Neural progenitor cell (in vitro differentiated cells): ENCODE data around the gene NAPB.

Source experiments
- EZH2 ChIP-seq: fragments of 200-600 bp; sonication (generic); IDR thresholded peaks from 2 replicates; pipeline ENCODE4 v1.6.1; 2017; ENCODE audit warnings: antibody characterized with exemption, mild to moderate bottlenecking, moderate library complexity
- EZH2phosphoT487 ChIP-seq: fragments of 200-600 bp; sonication (generic); IDR thresholded peaks from 2 replicates; pipeline ENCODE4 v1.6.1; 2017; ENCODE audit warnings: antibody characterized with exemption
- TF ChIP-seq, protein P1 (sequence below): fragments of 200-600 bp; sonication (generic); IDR thresholded peaks from 2 replicates; pipeline ENCODE4 v1.5.1; 2017; ENCODE audit warnings: antibody characterized with exemption, mild to moderate bottlenecking

DNA sequence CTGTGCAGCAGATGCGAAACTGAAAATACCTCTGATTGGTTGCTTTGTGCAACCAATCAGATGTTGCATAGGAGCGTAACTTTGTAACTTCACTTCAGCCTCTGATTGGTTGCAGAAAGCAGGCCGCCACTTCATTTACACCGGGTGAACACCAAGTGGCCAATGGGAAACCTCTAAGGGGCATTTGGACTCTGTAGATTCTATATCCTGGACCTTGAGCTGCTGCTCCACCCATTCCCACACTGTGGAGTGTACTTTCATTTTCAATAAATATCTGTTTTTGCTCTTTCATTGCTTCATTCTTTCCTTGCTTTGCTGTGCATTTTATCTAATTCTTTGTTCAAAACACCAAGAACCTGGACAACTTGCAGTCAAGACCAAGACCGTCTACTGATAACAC is 84.8 kb downstream of the NAPB start:
- TF ChIP-seq, protein P1, sequence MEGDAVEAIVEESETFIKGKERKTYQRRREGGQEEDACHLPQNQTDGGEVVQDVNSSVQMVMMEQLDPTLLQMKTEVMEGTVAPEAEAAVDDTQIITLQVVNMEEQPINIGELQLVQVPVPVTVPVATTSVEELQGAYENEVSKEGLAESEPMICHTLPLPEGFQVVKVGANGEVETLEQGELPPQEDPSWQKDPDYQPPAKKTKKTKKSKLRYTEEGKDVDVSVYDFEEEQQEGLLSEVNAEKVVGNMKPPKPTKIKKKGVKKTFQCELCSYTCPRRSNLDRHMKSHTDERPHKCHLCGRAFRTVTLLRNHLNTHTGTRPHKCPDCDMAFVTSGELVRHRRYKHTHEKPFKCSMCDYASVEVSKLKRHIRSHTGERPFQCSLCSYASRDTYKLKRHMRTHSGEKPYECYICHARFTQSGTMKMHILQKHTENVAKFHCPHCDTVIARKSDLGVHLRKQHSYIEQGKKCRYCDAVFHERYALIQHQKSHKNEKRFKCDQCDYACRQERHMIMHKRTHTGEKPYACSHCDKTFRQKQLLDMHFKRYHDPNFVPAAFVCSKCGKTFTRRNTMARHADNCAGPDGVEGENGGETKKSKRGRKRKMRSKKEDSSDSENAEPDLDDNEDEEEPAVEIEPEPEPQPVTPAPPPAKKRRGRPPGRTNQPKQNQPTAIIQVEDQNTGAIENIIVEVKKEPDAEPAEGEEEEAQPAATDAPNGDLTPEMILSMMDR: no peak
- no peak for TF ChIP-seq EZH2
- no peak for TF ChIP-seq EZH2phosphoT487
